ENCODE measurements around the gene EXOSC10. TPM values are rescaled to one million over a fixed set of nuclear protein-coding genes. Genes with fewer than 3 reads are reported as not detected.

Gene EXOSC10
- total and polyA plus RNA-seq, 2 of the 4 experiments (the other 2 are of a cell fraction): 64.5 to 66.0 TPM

GRCh38 chr1:11109047-11109760 lies 9.5 kb upstream of the EXOSC10 start:
- Histone ChIP-seq H3K27ac (ENCODE audit: insufficient read depth, low read length) (no peak overlapping the region), H2AK9ac (replicated peaks; ENCODE audit: low read depth, low read length, poor library complexity) (no peak overlapping the region), H3K4me3 (ENCODE audit: insufficient read depth, low read depth, low read length) (no peak overlapping the region), H3K4me1 (ENCODE audit: control insufficient read depth, insufficient read depth, low read length) (no peaks in the 10 kb centered on the region), H3K27me3 (ENCODE audit: control insufficient read depth, insufficient read depth, low read length) (no peaks in the 10 kb centered on the region), H3K9me1 (ENCODE audit: insufficient read depth, low read length) (no peaks in the 10 kb centered on the region), H3K23ac (ENCODE audit: low read depth, low read length) (no peak overlapping the region), H2BK15ac (ENCODE audit: low read depth, low read length) (no peak overlapping the region), H3K9me3 (ENCODE audit: control insufficient read depth, insufficient read depth, low read length) (no peaks in the 10 kb centered on the region), H3K4ac (ENCODE audit: low read depth, low read length) (no peak overlapping the region), H3K14ac (replicated peaks; ENCODE audit: low read depth, low read length) (no peak overlapping the region), H4K5ac (ENCODE audit: low read depth, low read length) (no peak overlapping the region), H3K9ac (ENCODE audit: low read depth, low read length) (no peak overlapping the region), H3K18ac (ENCODE audit: low read depth, low read length) (no peak overlapping the region), H4K20me1 (ENCODE audit: insufficient read depth, low read length) (no peaks in the 10 kb centered on the region), H3K36me3 (ENCODE audit: control insufficient read depth, insufficient read depth, low read length) (peaks cover 41% of the 10 kb centered on the region), H4K91ac (ENCODE audit: insufficient read depth, low read depth, low read length) (no peak overlapping the region), H2AFZ (replicated peaks; ENCODE audit: low read length, poor library complexity) (no peak overlapping the region), H3K4me2 (ENCODE audit: low read depth, low read length) (no peak overlapping the region), H2BK5ac (ENCODE audit: low read depth, low read length, poor library complexity, severe bottlenecking) (no peak overlapping the region), H3K79me1 (ENCODE audit: low read depth in 1 of 2, low read length in 2 of 2) (no peaks in the 10 kb centered on the region), H3K56ac (ENCODE audit: extremely low read depth, insufficient read depth, low read length) (no peak overlapping the region), H2AK5ac (ENCODE audit: low read depth, low read length) (no peak overlapping the region), H2BK20ac (ENCODE audit: low read depth, low read length) (no peak overlapping the region), H4K8ac (ENCODE audit: low read depth in 2 of 2, low read length in 2 of 2) (no peak overlapping the region), H2BK120ac (ENCODE audit: low read depth, low read length) (no peak overlapping the region)
- ChIA-PET POLR2A (ENCODE audit: unreplicated experiment) (no interaction called here), CTCF (interaction anchor here (0.7 kb wide), 1 partner anchor 536 kb away, joined by 4 read pairs; no protein-coding TSS in a partner anchor)
- in situ Hi-C loops (cut with MboI; ENCODE audit: low sequenced_read_pairs): no loop called here
- intact Hi-C loops (cut with micrococcal nuclease): no loop called here
- no peak for TF ChIP-seq MAZ (IDR thresholded peaks at IDR 0.05; ENCODE audit: borderline replicate concordance, low read depth, low read length)
- TF ChIP-seq BHLHE40 (IDR thresholded peaks at IDR 0.05; ENCODE audit: low read depth, low read length): no peak
- no peak for TF ChIP-seq RFX5 (IDR thresholded peaks at IDR 0.05; ENCODE audit: low read depth, low read length)
- no peak for TF ChIP-seq CHD1 (IDR thresholded peaks at IDR 0.05; ENCODE audit: low read depth, low read length)
- TF ChIP-seq FOS (IDR thresholded peaks at IDR 0.05; ENCODE audit: low read depth, low read length): no peak
- ATAC-seq (ENCODE audit: low read depth): no peak
- dilution Hi-C loops (cut with HindIII; ENCODE audit: low sequenced_read_pairs, unreplicated experiment): no loop called here
- no peak for DNase-seq
- WGBS, 2 experiments (ENCODE audit: extremely low coverage in 2 of 2, insufficient read length in 1 of 2): 100% methylated on average over 1 of the region's 7 CpGs; no CpG with 5 or more reads in 1 of the 2 experiments
- BruUV-seq (replicated peaks): no TSS peak

Measured in IMR-90 (cell line).